HCT116 (cell line): Measurements from ENCODE around the gene PRR23A.

ENCODE experiments used
- ATF3 ChIP-seq: IDR thresholded peaks from 2 replicates; pipeline ENCODE4 v1.6.1; 2012
- CEBPB ChIP-seq: IDR thresholded peaks from 2 replicates; pipeline ENCODE4 v1.6.1; 2012; ENCODE audit warnings: low read depth
- CTCF ChIP-seq, 3 experiments: fragments of 200-600 bp in 1 of 3; sonication (generic) in 1 of 3; IDR thresholded peaks in 2 of 3; conservative IDR thresholded peaks in 1 of 3; 2 replicates each; pipeline ENCODE4 v1.5.1; 2012 to 2017; ENCODE audit warnings: low read depth in 2 of 3, low read length in 2 of 3, antibody characterized with exemption in 1 of 3, borderline replicate concordance in 1 of 3, control low read depth in 1 of 3, mild to moderate bottlenecking in 1 of 3, mixed read lengths in 1 of 3, mixed run types in 1 of 3, moderate library complexity in 1 of 3; ENCODE audit not compliant: insufficient read depth in 1 of 3
- EZH2 ChIP-seq: fragments of 200-600 bp; sonication (generic); IDR thresholded peaks from 2 replicates; pipeline ENCODE4 v1.6.1; 2017; ENCODE audit warnings: antibody characterized with exemption, mixed run types
- FOSL1 ChIP-seq: IDR thresholded peaks from 2 replicates; pipeline ENCODE4 v1.6.1; 2012; ENCODE audit warnings: low read depth
- POLR2A ChIP-seq: IDR thresholded peaks from 2 replicates; pipeline ENCODE4 v1.7.0; 2011; ENCODE audit warnings: borderline replicate concordance; ENCODE audit not compliant: insufficient read depth, insufficient read length; ENCODE audit errors: extremely low read depth
- RAD21 ChIP-seq: IDR thresholded peaks from 2 replicates; pipeline ENCODE4 v1.6.1; 2012; ENCODE audit warnings: low read depth, mild to moderate bottlenecking
- ZBTB33 ChIP-seq: IDR thresholded peaks from 2 replicates; pipeline ENCODE4 v1.6.1; 2011; ENCODE audit warnings: mild to moderate bottlenecking, low read length, moderate library complexity; ENCODE audit not compliant: insufficient replicate concordance; ENCODE audit errors: extremely low read depth

GRCh38 chr3:138976047-138976446, 30.0 kb downstream of the PRR23A start:
- TF ChIP-seq POLR2A (no peak), ATF3 (no peak), EZH2 (no peak), CTCF (IDR thresholded peaks at IDR 0.05 in 2 of 3, conservative IDR thresholded peaks at IDR 0.05 in 1 of 3; ENCODE audit: borderline replicate concordance in 1 of 3, insufficient read depth in 1 of 3, low read depth in 2 of 3, low read length in 2 of 3) (no peak), CEBPB (no peak), FOSL1 (no peak), ZBTB33 (no peak), RAD21 (no peak)
